ENCODE measurements around the gene NINJ2.
A peak's percentile ranks its signal among the peaks of the same experiment; 100 is the strongest.
"Not testable (repeated sequence)": the region's sequence is repeated elsewhere in the genome, so short reads cannot be mapped to it uniquely, and the experiment has no call there.

Gene NINJ2

GRCh38 chr12:641321-641720 lies 21.9 kb downstream of the NINJ2 start:
- not testable (repeated sequence) for DNase-seq (ENCODE audit: low read depth in 2 of 2)

GRCh38 chr12:640773-641172 lies 22.5 kb downstream of the NINJ2 start:
- DNase-seq (ENCODE audit: low read depth in 2 of 2), result no peak

GRCh38 chr12:639988-640387 lies 23.3 kb downstream of the NINJ2 start:
- no peak for DNase-seq (ENCODE audit: low read depth in 2 of 2)

- DNase-seq (ENCODE audit: low read depth in 2 of 2), result no peak
Measured at GRCh38 chr12:639566-639965, 23.7 kb downstream of the NINJ2 start.

GRCh38 chr12:638953-639557 lies 24.2 kb downstream of the NINJ2 start:
- no peak for DNase-seq (ENCODE audit: low read depth in 2 of 2)

GRCh38 chr12:636632-637031 lies 26.6 kb downstream of the NINJ2 start:
- DNase-seq (ENCODE audit: low read depth in 2 of 2), result no peak

GRCh38 chr12:633731-634130 lies 29.5 kb downstream of the NINJ2 start:
- no peak for DNase-seq (ENCODE audit: low read depth in 2 of 2)

- DNase-seq (ENCODE audit: low read depth in 2 of 2), result peak; percentile 32 to 40
Measured at GRCh38 chr12:632102-632696, 31.0 kb downstream of the NINJ2 start.

- no peak for DNase-seq (ENCODE audit: low read depth in 2 of 2)
Measured at GRCh38 chr12:630656-631632, 32.3 kb downstream of the NINJ2 start.

- not testable (repeated sequence) for DNase-seq (ENCODE audit: low read depth in 2 of 2)
Measured at GRCh38 chr12:628742-629078, 34.5 kb downstream of the NINJ2 start.

GRCh38 chr12:627863-628741 lies 35.1 kb downstream of the NINJ2 start:
- no peak for DNase-seq (ENCODE audit: low read depth in 2 of 2)

- DNase-seq (ENCODE audit: low read depth in 2 of 2), result no peak
Measured at GRCh38 chr12:627285-627684, 36.0 kb downstream of the NINJ2 start.

GRCh38 chr12:625998-626397 lies 37.2 kb downstream of the NINJ2 start:
- DNase-seq (ENCODE audit: low read depth in 2 of 2), result no peak

- DNase-seq (ENCODE audit: low read depth in 2 of 2), result no peak
Measured at GRCh38 chr12:623865-624372, 39.3 kb downstream of the NINJ2 start.

GRCh38 chr12:623172-623864 lies 39.9 kb downstream of the NINJ2 start:
- no peak for DNase-seq (ENCODE audit: low read depth in 2 of 2)

- DNase-seq (ENCODE audit: low read depth in 2 of 2), result no peak
Measured at GRCh38 chr12:622416-622815, 40.8 kb downstream of the NINJ2 start.

GRCh38 chr12:619346-619745 lies 43.9 kb downstream of the NINJ2 start:
- DNase-seq (ENCODE audit: low read depth in 2 of 2), result no peak

GRCh38 chr12:618605-619004 lies 44.6 kb downstream of the NINJ2 start:
- no peak for DNase-seq (ENCODE audit: low read depth in 2 of 2)

GRCh38 chr12:617304-617915 lies 45.8 kb downstream of the NINJ2 start:
- no peak for DNase-seq (ENCODE audit: low read depth in 2 of 2)

GRCh38 chr12:615620-616019 lies 47.6 kb downstream of the NINJ2 start:
- DNase-seq (ENCODE audit: low read depth in 2 of 2), result no peak

Data from fibroblast of skin of left quadriceps (primary cell).